SU-DHL-6 (cell line): ENCODE results near the gene ITGB1.

ENCODE experiments used
- EZH2phosphoT487 ChIP-seq: fragments of 200-600 bp; sonication (generic), shearing (Covaris generic); conservative IDR thresholded peaks from 2 replicates; pipeline ENCODE4 v1.6.1; 2018; ENCODE audit warnings: mild to moderate bottlenecking, antibody characterized with exemption, low read length, moderate library complexity, mixed read lengths
- TF ChIP-seq, protein P1 (sequence below): fragments of 200-600 bp; sonication (generic); IDR thresholded peaks from one replicate; pipeline ENCODE4 v1.5.1; 2017; ENCODE audit warnings: antibody characterized with exemption, mild to moderate bottlenecking, low read length, moderate library complexity; ENCODE audit not compliant: insufficient read depth, poor library complexity, severe bottlenecking

DNA sequence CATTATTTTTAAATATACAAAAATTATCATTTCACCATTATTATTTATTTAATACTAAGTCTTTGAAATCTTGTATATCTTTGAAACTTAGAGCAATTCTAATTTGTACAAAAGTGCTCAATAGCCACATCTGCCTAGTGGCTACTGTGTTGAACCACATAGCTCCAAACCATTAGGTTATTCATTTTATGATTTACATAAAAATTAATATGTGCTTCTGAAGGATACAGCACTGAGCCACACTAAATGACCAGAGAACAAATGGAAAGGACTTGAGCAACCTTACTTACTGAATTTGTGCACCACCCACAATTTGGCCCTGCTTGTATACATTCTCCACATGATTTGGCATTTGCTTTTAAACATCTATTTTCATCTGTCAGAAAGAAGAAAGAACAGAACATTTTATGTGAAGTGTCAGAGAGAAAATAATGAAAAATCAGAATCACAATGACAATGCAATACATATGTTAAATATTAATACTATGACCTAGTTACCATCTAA lies 25.8 kb downstream of the ITGB1 start:
- TF ChIP-seq, protein P1, sequence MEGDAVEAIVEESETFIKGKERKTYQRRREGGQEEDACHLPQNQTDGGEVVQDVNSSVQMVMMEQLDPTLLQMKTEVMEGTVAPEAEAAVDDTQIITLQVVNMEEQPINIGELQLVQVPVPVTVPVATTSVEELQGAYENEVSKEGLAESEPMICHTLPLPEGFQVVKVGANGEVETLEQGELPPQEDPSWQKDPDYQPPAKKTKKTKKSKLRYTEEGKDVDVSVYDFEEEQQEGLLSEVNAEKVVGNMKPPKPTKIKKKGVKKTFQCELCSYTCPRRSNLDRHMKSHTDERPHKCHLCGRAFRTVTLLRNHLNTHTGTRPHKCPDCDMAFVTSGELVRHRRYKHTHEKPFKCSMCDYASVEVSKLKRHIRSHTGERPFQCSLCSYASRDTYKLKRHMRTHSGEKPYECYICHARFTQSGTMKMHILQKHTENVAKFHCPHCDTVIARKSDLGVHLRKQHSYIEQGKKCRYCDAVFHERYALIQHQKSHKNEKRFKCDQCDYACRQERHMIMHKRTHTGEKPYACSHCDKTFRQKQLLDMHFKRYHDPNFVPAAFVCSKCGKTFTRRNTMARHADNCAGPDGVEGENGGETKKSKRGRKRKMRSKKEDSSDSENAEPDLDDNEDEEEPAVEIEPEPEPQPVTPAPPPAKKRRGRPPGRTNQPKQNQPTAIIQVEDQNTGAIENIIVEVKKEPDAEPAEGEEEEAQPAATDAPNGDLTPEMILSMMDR, result no peak
- TF ChIP-seq EZH2phosphoT487, result no peak
